GM12891 (cell line): Measurements from ENCODE around the gene FITM1.

Experiments
- DNase-seq: peaks from one replicate; pipeline ENCODE4 v3.0.0; 2011; ENCODE audit warnings: low spot score; ENCODE audit not compliant: insufficient read length
- FAIRE-seq: peaks from 2 replicates; lab custom pipeline; 2011; peaks lifted over from hg19 to GRCh38; lab: Jason Lieb, UNC
- POLR2A ChIP-seq: IDR thresholded peaks from 2 replicates; pipeline ENCODE4 v1.6.1; 2011; ENCODE audit warnings: low read depth, low read length, control low read depth
- POU2F2 ChIP-seq: IDR thresholded peaks from 2 replicates; pipeline ENCODE4 v1.6.1; 2011; ENCODE audit warnings: low read depth, mild to moderate bottlenecking, control low read depth, low read length, moderate library complexity

The FITM1 gene

DNA sequence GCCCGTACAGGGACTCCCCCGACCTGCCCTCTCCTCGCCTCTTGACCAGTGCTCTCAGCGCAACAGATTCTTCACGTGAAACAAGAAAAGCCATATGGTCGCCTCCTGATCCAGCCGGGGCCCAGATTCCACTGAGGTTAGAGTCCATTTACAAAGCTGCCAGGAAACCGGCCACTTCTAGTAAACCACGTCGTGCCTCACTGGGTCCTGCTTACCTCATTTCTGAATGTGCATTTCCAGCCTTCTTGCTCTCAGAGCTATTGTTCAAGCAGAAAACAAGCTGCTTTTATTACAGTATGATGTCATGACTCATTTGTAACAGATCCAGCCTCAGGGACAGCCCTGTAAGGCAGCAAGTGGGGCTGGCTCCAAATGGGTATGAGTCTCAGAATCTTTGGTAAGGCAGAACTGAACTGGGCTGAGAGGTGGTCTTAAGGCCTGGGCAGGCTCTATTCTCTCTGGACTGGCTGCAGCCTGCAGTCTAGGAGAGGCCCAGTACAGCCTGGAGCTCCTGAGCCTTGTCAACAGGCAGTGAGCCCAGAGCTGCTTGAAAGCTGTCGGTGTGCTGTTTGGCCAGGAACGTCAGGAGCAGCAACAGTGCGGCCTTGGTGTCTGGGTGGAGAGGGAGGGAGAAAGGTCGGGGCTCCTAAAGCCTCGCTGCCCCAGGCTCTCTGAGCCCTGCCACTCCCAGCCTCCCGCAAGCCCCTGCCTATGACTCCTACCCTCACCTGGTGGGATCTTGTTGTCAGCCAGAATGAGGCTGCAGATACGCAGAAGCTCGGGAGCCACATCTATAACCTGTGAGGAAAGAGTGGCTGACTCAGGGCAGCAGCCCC is 49.7 kb downstream of the FITM1 start:
- no peak for FAIRE-seq
- TF ChIP-seq POLR2A (no peak), POU2F2 (0 out of 2 replicates have a peak, but pooled peaks have one; percentile 25)
- no peak for DNase-seq

DNA sequence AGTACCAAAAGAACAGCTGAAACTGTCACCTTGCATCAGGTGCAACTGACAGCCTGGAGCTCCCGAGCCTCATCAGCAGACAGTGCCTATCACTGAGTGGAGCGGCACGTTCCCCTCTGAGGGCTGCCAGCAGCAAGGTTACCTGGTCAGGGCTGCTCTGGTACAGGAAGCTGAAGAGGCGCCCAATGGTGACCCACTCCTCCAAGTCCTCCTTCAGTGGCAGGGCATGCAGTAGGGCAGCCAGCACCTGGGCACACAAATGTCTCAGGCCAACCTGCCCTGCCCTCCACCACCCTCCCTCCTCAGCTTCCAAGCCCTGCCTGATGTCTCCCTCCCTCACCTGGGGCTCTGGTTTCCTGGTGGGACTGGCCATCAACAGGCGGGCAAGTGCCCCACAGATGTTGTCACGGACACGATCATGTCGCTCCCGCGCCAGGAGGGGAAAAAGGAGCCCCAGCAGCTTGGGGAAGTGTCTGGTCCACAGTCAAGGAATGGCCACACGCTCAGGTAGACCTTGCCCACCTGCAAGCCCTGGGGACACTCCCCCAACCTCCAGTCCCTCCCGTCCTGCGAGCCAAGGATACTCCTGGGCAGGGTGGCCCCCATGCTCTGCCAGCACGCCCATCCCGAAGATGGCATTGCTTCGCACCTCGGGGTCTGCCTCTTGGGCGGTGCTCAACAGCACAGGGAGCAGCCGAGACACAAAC is 51.1 kb downstream of the FITM1 start:
- DNase-seq (no peak), FAIRE-seq (no peak)
- peak; percentile 47; the same call in 1 of the 2 replicates for TF ChIP-seq POLR2A
- TF ChIP-seq POU2F2: no peak; the same call in none of the 2 replicates
